ENCODE measurements around the gene TMEM50A.
"Not testable (repeated sequence)": the region's sequence is repeated elsewhere in the genome, so short reads cannot be mapped to it uniquely, and the experiment has no call there.

The TMEM50A gene

GRCh38 chr1:25356441-25356840 is 18.3 kb downstream of the TMEM50A start:
- Histone ChIP-seq H2AFZ (ENCODE audit: low read depth) (no peak overlapping the region), H3K27ac (no peak overlapping the region), H3K4me3 (IDR thresholded peaks at IDR 0.05; ENCODE audit: insufficient read depth, low read depth, low read length) (no peak overlapping the region), H3K27me3 (ENCODE audit: insufficient read depth, low read depth) (no peaks in the 10 kb centered on the region; the same call in 1 of the 2 replicates), H3K9ac (no peak overlapping the region), H3K4me1 (ENCODE audit: low read depth, poor library complexity, severe bottlenecking) (no peaks in the 10 kb centered on the region), H3K79me2 (ENCODE audit: insufficient read depth, low read depth) (no peaks in the 10 kb centered on the region), H4K20me1 (ENCODE audit: insufficient read depth) (no peaks in the 10 kb centered on the region), H3K36me3 (ENCODE audit: insufficient read depth) (peaks cover 3% of the 10 kb centered on the region; the same call in 1 of the 2 replicates), H3K4me2 (no peak overlapping the region)
- TF ChIP-seq CTCF (conservative IDR thresholded peaks at IDR 0.05; ENCODE audit: low read depth, low read length), result no peak

- Histone ChIP-seq H3K9ac (no peak overlapping the region), H3K36me3 (ENCODE audit: insufficient read depth) (peaks cover 3% of the 10 kb centered on the region; the same call in 1 of the 2 replicates), H3K27ac (no peak overlapping the region), H3K27me3 (ENCODE audit: insufficient read depth, low read depth) (no peaks in the 10 kb centered on the region; the same call in 1 of the 2 replicates), H3K4me3 (IDR thresholded peaks at IDR 0.05; ENCODE audit: insufficient read depth, low read depth, low read length) (no peak overlapping the region), H2AFZ (ENCODE audit: low read depth) (no peak overlapping the region), H3K4me2 (no peak overlapping the region), H3K4me1 (ENCODE audit: low read depth, poor library complexity, severe bottlenecking) (no peaks in the 10 kb centered on the region), H4K20me1 (ENCODE audit: insufficient read depth) (no peaks in the 10 kb centered on the region), H3K79me2 (ENCODE audit: insufficient read depth, low read depth) (no peaks in the 10 kb centered on the region)
- no peak for TF ChIP-seq CTCF (conservative IDR thresholded peaks at IDR 0.05; ENCODE audit: low read depth, low read length)
Measured at GRCh38 chr1:25356848-25357247, 18.7 kb downstream of the TMEM50A start.

- Histone ChIP-seq H3K27ac (no peak overlapping the region), H3K27me3 (ENCODE audit: insufficient read depth, low read depth) (no peaks in the 10 kb centered on the region; the same call in 1 of the 2 replicates), H3K4me2 (no peak overlapping the region), H3K4me1 (ENCODE audit: low read depth, poor library complexity, severe bottlenecking) (no peaks in the 10 kb centered on the region), H3K4me3 (IDR thresholded peaks at IDR 0.05; ENCODE audit: insufficient read depth, low read depth, low read length) (no peak overlapping the region), H3K9ac (no peak overlapping the region), H3K79me2 (ENCODE audit: insufficient read depth, low read depth) (no peaks in the 10 kb centered on the region), H3K36me3 (ENCODE audit: insufficient read depth) (no peaks in the 10 kb centered on the region; the same call in 1 of the 2 replicates), H4K20me1 (ENCODE audit: insufficient read depth) (no peaks in the 10 kb centered on the region), H2AFZ (ENCODE audit: low read depth) (no peak overlapping the region)
- no peak for TF ChIP-seq CTCF (conservative IDR thresholded peaks at IDR 0.05; ENCODE audit: low read depth, low read length)
Measured at GRCh38 chr1:25360596-25361581, 22.8 kb downstream of the TMEM50A start.

GRCh38 chr1:25361901-25362300 is 23.8 kb downstream of the TMEM50A start:
- Histone ChIP-seq H3K36me3 (ENCODE audit: insufficient read depth) (no peaks in the 10 kb centered on the region; the same call in 1 of the 2 replicates), H3K9ac (no peak overlapping the region), H4K20me1 (ENCODE audit: insufficient read depth) (no peaks in the 10 kb centered on the region), H3K4me2 (no peak overlapping the region), H3K4me3 (IDR thresholded peaks at IDR 0.05; ENCODE audit: insufficient read depth, low read depth, low read length) (no peak overlapping the region), H3K79me2 (ENCODE audit: insufficient read depth, low read depth) (no peaks in the 10 kb centered on the region), H3K4me1 (ENCODE audit: low read depth, poor library complexity, severe bottlenecking) (no peaks in the 10 kb centered on the region), H3K27me3 (ENCODE audit: insufficient read depth, low read depth) (no peaks in the 10 kb centered on the region; the same call in 1 of the 2 replicates), H3K27ac (no peak overlapping the region), H2AFZ (ENCODE audit: low read depth) (no peak overlapping the region)
- no peak for TF ChIP-seq CTCF (conservative IDR thresholded peaks at IDR 0.05; ENCODE audit: low read depth, low read length)

- H3K9ac ChIP-seq; H3K27me3 ChIP-seq (ENCODE audit: insufficient read depth, low read depth); H4K20me1 ChIP-seq (ENCODE audit: insufficient read depth); H3K36me3 ChIP-seq (ENCODE audit: insufficient read depth); H2AFZ ChIP-seq (ENCODE audit: low read depth); H3K27ac ChIP-seq; H3K4me2 ChIP-seq; H3K4me1 ChIP-seq (ENCODE audit: low read depth, poor library complexity, severe bottlenecking); H3K4me3 ChIP-seq (IDR thresholded peaks at IDR 0.05; ENCODE audit: insufficient read depth, low read depth, low read length); H3K79me2 ChIP-seq (ENCODE audit: insufficient read depth, low read depth): not testable (repeated sequence)
Measured at GRCh38 chr1:25362634-25363559, 24.8 kb downstream of the TMEM50A start.

Data from KMS-11 (cell line).